PFSK-1 (cell line): Measurements from ENCODE around the gene OR6N1. TPM values are rescaled to one million over a fixed set of nuclear protein-coding genes. Genes with fewer than 3 reads are reported as not detected.

ENCODE experiments used
- FOXP2 ChIP-seq: optimal IDR thresholded peaks from 2 replicates; pipeline ENCODE3; 2011; ENCODE audit warnings: borderline replicate concordance, control low read depth, inconsistent platforms; ENCODE audit not compliant: insufficient read depth; ENCODE audit errors: extremely low read length, extremely low read depth
- POLR2AphosphoS5 ChIP-seq: IDR thresholded peaks from 2 replicates; pipeline ENCODE4 v1.6.1; 2012; ENCODE audit warnings: low read depth, mild to moderate bottlenecking, control low read depth, low read length, moderate library complexity
- REST ChIP-seq, 2 experiments: IDR thresholded peaks; 2 replicates each; pipeline versions ENCODE4 v1.6.1 to v1.8.0; 2011 to 2012; ENCODE audit warnings: low read depth in 2 of 2, low read length in 2 of 2, control low read depth in 1 of 2, inconsistent platforms in 1 of 2, mild to moderate bottlenecking in 1 of 2, moderate library complexity in 1 of 2; ENCODE audit not compliant: insufficient read depth in 1 of 2
- SIN3A ChIP-seq: IDR thresholded peaks from 2 replicates; pipeline ENCODE4 v1.6.1; 2012; ENCODE audit warnings: mild to moderate bottlenecking, low read length, moderate library complexity, borderline replicate concordance; ENCODE audit not compliant: insufficient read depth
- TAF1 ChIP-seq: IDR thresholded peaks from 2 replicates; pipeline ENCODE4 v1.6.1; 2012; ENCODE audit warnings: low read length, control low read depth, borderline replicate concordance; ENCODE audit not compliant: insufficient read depth
- polyA plus RNA-seq: library from polyadenylated mRNA; unstranded; fragments of >200 nt; gene quantifications from one replicate; pipeline ENCODE4 v1.2.1, GENCODE V29; 2012; ENCODE audit warnings: low read depth, missing spikeins; ENCODE audit not compliant: insufficient read length

OR6N1 gene, protein sequence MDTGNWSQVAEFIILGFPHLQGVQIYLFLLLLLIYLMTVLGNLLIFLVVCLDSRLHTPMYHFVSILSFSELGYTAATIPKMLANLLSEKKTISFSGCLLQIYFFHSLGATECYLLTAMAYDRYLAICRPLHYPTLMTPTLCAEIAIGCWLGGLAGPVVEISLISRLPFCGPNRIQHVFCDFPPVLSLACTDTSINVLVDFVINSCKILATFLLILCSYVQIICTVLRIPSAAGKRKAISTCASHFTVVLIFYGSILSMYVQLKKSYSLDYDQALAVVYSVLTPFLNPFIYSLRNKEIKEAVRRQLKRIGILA
- polyA plus RNA-seq = not detected

- TF ChIP-seq POLR2AphosphoS5 (no peak), FOXP2 (no peak), SIN3A (no peak), REST (IDR thresholded peaks at IDR 0.05; ENCODE audit: insufficient read depth in 1 of 2, low read depth in 2 of 2, low read length in 2 of 2) (no peak), TAF1 (no peak)
These were observed at the start of gene OR6N1 for GRCh38 chr1:158771950-158772866. TSS of gene OR6N1 (minus strand) at chr1:158772195. CDS start at chr1:158766682, 5,513 bp downstream.

- TF ChIP-seq SIN3A (no peak), FOXP2 (no peak), POLR2AphosphoS5 (no peak), REST (IDR thresholded peaks at IDR 0.05; ENCODE audit: insufficient read depth in 1 of 2, low read depth in 2 of 2, low read length in 2 of 2) (no peak), TAF1 (no peak)
These were observed 49.7 kb upstream of the OR6N1 start for GRCh38 chr1:158821723-158822122.

DNA sequence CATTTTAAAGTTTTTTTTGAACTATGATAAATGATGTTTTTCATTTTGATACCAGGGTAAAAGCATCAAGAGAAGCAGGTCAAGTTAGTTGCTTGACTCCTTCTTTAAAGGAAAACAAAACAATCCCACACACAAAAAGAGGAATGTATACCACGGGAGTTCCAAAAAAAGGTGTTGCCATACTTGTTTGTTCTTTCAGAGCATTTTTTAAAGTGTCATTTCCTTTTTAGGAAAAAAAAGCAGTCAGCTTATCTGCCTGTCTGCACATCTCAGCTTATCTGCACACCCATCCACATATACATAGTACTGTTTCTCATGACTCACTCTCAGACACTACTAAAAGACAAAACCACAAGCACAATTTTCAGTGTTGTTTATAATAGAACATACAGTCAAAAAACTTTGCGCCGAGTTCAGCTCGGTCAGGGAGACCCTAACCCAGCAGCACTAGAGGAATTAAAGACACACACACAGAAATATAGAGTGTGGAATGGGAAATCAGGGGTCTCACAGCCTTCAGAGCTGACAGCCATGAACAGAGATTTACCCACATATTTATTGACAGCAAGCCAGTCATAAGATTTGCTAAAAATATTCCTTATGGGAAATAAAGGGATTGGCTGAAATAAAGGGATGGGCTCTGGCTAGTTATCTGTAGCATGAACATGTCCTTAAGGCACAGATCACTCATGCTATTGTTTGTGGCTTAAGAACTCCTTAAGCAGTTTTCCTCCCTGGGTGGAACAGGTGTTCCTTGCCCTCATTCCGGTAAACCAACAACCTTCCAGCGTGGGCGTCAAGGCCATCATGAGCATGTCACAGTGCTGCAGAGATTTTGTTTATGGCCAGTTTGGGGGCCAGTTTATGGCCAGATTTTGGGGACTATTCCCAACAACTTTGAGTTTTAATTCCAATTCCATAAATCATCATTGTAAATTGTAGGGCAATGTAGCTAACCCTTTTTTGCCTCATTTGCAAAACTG is 47.8 kb upstream of the OR6N1 start:
- TF ChIP-seq REST (IDR thresholded peaks at IDR 0.05; ENCODE audit: insufficient read depth in 1 of 2, low read depth in 2 of 2, low read length in 2 of 2) = no peak
- no peak for TF ChIP-seq TAF1
- TF ChIP-seq POLR2AphosphoS5 = no peak
- TF ChIP-seq SIN3A = no peak
- TF ChIP-seq FOXP2 = no peak

GRCh38 chr1:158818975-158819431 is 47.0 kb upstream of the OR6N1 start:
- TF ChIP-seq SIN3A (no peak), POLR2AphosphoS5 (no peak), REST (IDR thresholded peaks at IDR 0.05; ENCODE audit: insufficient read depth in 1 of 2, low read depth in 2 of 2, low read length in 2 of 2) (no peak), TAF1 (no peak), FOXP2 (no peak)
